WTC11 (cell line): ENCODE measurements around the gene HOXB5. TPM values are rescaled to one million over a fixed set of nuclear protein-coding genes. Genes with fewer than 3 reads are reported as not detected.

Experiments
- ATAC-seq: fragments of 200-7000 bp; cut with Tn5 transposase; 2 replicates; pipeline ENCODE4 v1.10.0; 2021; ENCODE audit warnings: mild to moderate bottlenecking, moderate library complexity
- CTCF ChIA-PET: fragments of 300-600 bp; sonication (Branson Sonifier 250); formaldehyde crosslinking; loops from one replicate; lab custom pipeline; 2021; ENCODE audit warnings: antibody characterized with exemption; lab: Charles Lee
- POLR2A ChIA-PET: fragments of 350-600 bp; sonication (Branson Sonifier 250); formaldehyde crosslinking; loops from one replicate; lab custom pipeline; 2021; ENCODE audit warnings: antibody characterized with exemption; lab: Charles Lee
- DNase-seq: peaks from one replicate; pipeline ENCODE4 v3.0.0; 2021; ENCODE audit warnings: low spot score
- H3K27ac Mint-ChIP-seq: 2 replicates; pipeline ENCODE4 v1.8.0; 2021; ENCODE audit warnings: mixed read lengths
- H3K27me3 Mint-ChIP-seq: 2 replicates; pipeline ENCODE4 v1.8.0; 2021; ENCODE audit warnings: low read depth, mild to moderate bottlenecking, moderate library complexity, mixed read lengths
- H3K36me3 Mint-ChIP-seq: 2 replicates; pipeline ENCODE4 v1.8.0; 2021; ENCODE audit warnings: mixed read lengths
- H3K4me1 Mint-ChIP-seq: 2 replicates; pipeline ENCODE4 v1.8.0; 2022; ENCODE audit warnings: mixed read lengths
- H3K4me3 Mint-ChIP-seq: 2 replicates; pipeline ENCODE4 v1.8.0; 2021; ENCODE audit warnings: mild to moderate bottlenecking, moderate library complexity, mixed read lengths
- H3K9me3 Mint-ChIP-seq: 2 replicates; pipeline ENCODE4 v1.8.0; 2021; ENCODE audit warnings: mixed read lengths
- ARID4B ChIP-seq: sonication (generic); formaldehyde crosslinking; IDR thresholded peaks from 2 replicates; pipeline ENCODE4 v1.8.0; 2023; ENCODE audit warnings: missing genetic modification reagents, mild to moderate bottlenecking, borderline replicate concordance
- ATF2 ChIP-seq: sonication (generic); formaldehyde crosslinking; IDR thresholded peaks from 2 replicates; pipeline ENCODE4 v1.8.1; 2022; ENCODE audit warnings: low read depth, missing genetic modification reagents, borderline replicate concordance
- ATF3 ChIP-seq: sonication (generic); formaldehyde crosslinking; conservative IDR thresholded peaks from 2 replicates; pipeline ENCODE4 v1.8.1; 2022; ENCODE audit warnings: mild to moderate bottlenecking, missing genetic modification reagents
- CREB1 ChIP-seq: sonication (generic); formaldehyde crosslinking; IDR thresholded peaks from 2 replicates; pipeline ENCODE4 v1.8.0; 2023; ENCODE audit warnings: mild to moderate bottlenecking, missing genetic modification reagents
- CREM ChIP-seq: sonication (generic); formaldehyde crosslinking; IDR thresholded peaks from 2 replicates; pipeline ENCODE4 v1.8.1; 2022; ENCODE audit warnings: mild to moderate bottlenecking, missing genetic modification reagents, moderate library complexity
- E2F1 ChIP-seq: sonication (generic); formaldehyde crosslinking; IDR thresholded peaks from 2 replicates; pipeline ENCODE4 v1.8.0; 2022; ENCODE audit warnings: mild to moderate bottlenecking, missing genetic modification reagents
- E2F4 ChIP-seq: sonication (generic); formaldehyde crosslinking; IDR thresholded peaks from 2 replicates; pipeline ENCODE4 v1.8.1; 2022; ENCODE audit warnings: low read depth, mild to moderate bottlenecking, moderate library complexity, missing genetic modification reagents, borderline replicate concordance
- FOXP1 ChIP-seq: sonication (generic); formaldehyde crosslinking; IDR thresholded peaks from 2 replicates; pipeline ENCODE4 v1.8.0; 2022; ENCODE audit warnings: missing genetic modification reagents, mild to moderate bottlenecking, moderate library complexity, borderline replicate concordance
- GTF2I ChIP-seq: fragments of 250-450 bp; sonication (Bioruptor Pico); conservative IDR thresholded peaks from 2 replicates; pipeline ENCODE4 v1.4.0; 2021; ENCODE audit warnings: mild to moderate bottlenecking
- HMGA2 ChIP-seq: fragments of 250-450 bp; sonication (Bioruptor Pico); IDR thresholded peaks from 2 replicates; pipeline ENCODE4 v1.4.0; 2021; ENCODE audit warnings: mild to moderate bottlenecking, moderate library complexity
- IRF1 ChIP-seq: sonication (generic); formaldehyde crosslinking; IDR thresholded peaks from 2 replicates; pipeline ENCODE4 v1.8.0; 2023; ENCODE audit warnings: missing genetic modification reagents
- NFE2L1 ChIP-seq: sonication (generic); formaldehyde crosslinking; IDR thresholded peaks from 2 replicates; pipeline ENCODE4 v1.8.1; 2023; ENCODE audit warnings: missing genetic modification reagents
- NR1H2 ChIP-seq: sonication (generic); formaldehyde crosslinking; IDR thresholded peaks from 2 replicates; pipeline ENCODE4 v1.9.0; 2021; ENCODE audit warnings: mild to moderate bottlenecking, moderate library complexity, missing genetic modification reagents
- NR2C2 ChIP-seq: sonication (generic); formaldehyde crosslinking; IDR thresholded peaks from 2 replicates; pipeline ENCODE4 v1.8.0; 2022; ENCODE audit warnings: mild to moderate bottlenecking, missing genetic modification reagents
- PRDM15 ChIP-seq: sonication (generic); formaldehyde crosslinking; IDR thresholded peaks from 2 replicates; pipeline ENCODE4 v1.8.0; 2022; ENCODE audit warnings: missing genetic modification reagents
- RELA ChIP-seq: sonication (generic); formaldehyde crosslinking; IDR thresholded peaks from 2 replicates; pipeline ENCODE4 v1.8.1; 2022; ENCODE audit warnings: missing genetic modification reagents, mild to moderate bottlenecking, borderline replicate concordance
- SMAD3 ChIP-seq: sonication (generic); formaldehyde crosslinking; IDR thresholded peaks from 2 replicates; pipeline ENCODE4 v1.8.0; 2022; ENCODE audit warnings: missing genetic modification reagents, mild to moderate bottlenecking, borderline replicate concordance
- TCF7 ChIP-seq: sonication (generic); formaldehyde crosslinking; IDR thresholded peaks from 2 replicates; pipeline ENCODE4 v1.8.0; 2022; ENCODE audit warnings: mild to moderate bottlenecking, low read depth, missing genetic modification reagents, moderate library complexity
- USF2 ChIP-seq: sonication (generic); formaldehyde crosslinking; IDR thresholded peaks from 2 replicates; pipeline ENCODE4 v1.8.1; 2023; ENCODE audit warnings: mild to moderate bottlenecking, missing genetic modification reagents, moderate library complexity
- ZNF138 ChIP-seq: sonication (generic); formaldehyde crosslinking; conservative IDR thresholded peaks from 2 replicates; pipeline ENCODE4 v1.8.1; 2022; ENCODE audit warnings: mild to moderate bottlenecking, moderate library complexity, missing genetic modification reagents
- total RNA-seq: library from RNA; stranded (reverse); gene quantifications from 3 replicates; pipeline ENCODE4 v1.2.3, GENCODE V29; 2021

Gene HOXB5
- total RNA-seq, 1 experiment from 2014 or later, result not detected

- TF ChIP-seq HMGA2 (no peak), CREB1 (CRISPR knock-in tag) (no peak), NR1H2 (CRISPR knock-in tag) (no peak), E2F4 (no peak), RELA (CRISPR knock-in tag) (no peak), NR2C2 (CRISPR knock-in tag) (no peak), ATF3 (CRISPR knock-in tag) (no peak)
These were observed 5.5 kb downstream of the HOXB5 start (continued) for GRCh38 chr17:48588074-48588415.

- Mint-ChIP-seq H3K9me3 (no peaks in the 10 kb centered on the region), H3K27me3 (peaks cover 100% of the 10 kb centered on the region; the same call in 1 of the 2 replicates), H3K4me1 (peaks cover 38% of the 10 kb centered on the region), H3K4me3 (no peak overlapping the region), H3K27ac (no peak overlapping the region), H3K36me3 (no peaks in the 10 kb centered on the region)
- ChIA-PET POLR2A (no interaction called here), CTCF (interaction anchor here (1.0 to 3.6 kb wide), 8 partner anchors 14 to 372 kb away, joined by 3 to 21 read pairs (median 4); no protein-coding TSS in a partner anchor)
- DNase-seq, result no peak
- no peak for TF ChIP-seq SMAD3
- no peak for TF ChIP-seq ZNF138 (CRISPR knock-in tag)
- TF ChIP-seq FOXP1 (CRISPR knock-in tag), result no peak
- no peak for TF ChIP-seq ARID4B
- no peak for TF ChIP-seq PRDM15
- TF ChIP-seq IRF1, result no peak
- no peak for TF ChIP-seq CREM
- no peak for TF ChIP-seq TCF7 (CRISPR knock-in tag)
- no peak for TF ChIP-seq GTF2I (CRISPR knock-in tag)
- TF ChIP-seq E2F1, result no peak
- TF ChIP-seq USF2 (CRISPR knock-in tag), result no peak
- no peak for TF ChIP-seq ATF2 (CRISPR knock-in tag)
- TF ChIP-seq NFE2L1 (CRISPR knock-in tag), result no peak
- TF ChIP-seq NR2C2 (CRISPR knock-in tag), result no peak
- no peak for ATAC-seq
These were observed 6.1 kb downstream of the HOXB5 start for GRCh38 chr17:48587276-48588073.
